CD4-positive, alpha-beta T cell treated with Interleukin-6 at 100 ng/mL for 8 hours (primary cell): Measurements from ENCODE around the gene RFX3.
"Not testable (repeated sequence)": the region's sequence is repeated elsewhere in the genome, so short reads cannot be mapped to it uniquely, and the experiment has no call there.

Source experiments
- DNase-seq: peaks from one replicate; pipeline ENCODE4 v3.0.0-alpha.2; 2020; ENCODE audit warnings: mixed read lengths, low spot score

The RFX3 gene

DNA sequence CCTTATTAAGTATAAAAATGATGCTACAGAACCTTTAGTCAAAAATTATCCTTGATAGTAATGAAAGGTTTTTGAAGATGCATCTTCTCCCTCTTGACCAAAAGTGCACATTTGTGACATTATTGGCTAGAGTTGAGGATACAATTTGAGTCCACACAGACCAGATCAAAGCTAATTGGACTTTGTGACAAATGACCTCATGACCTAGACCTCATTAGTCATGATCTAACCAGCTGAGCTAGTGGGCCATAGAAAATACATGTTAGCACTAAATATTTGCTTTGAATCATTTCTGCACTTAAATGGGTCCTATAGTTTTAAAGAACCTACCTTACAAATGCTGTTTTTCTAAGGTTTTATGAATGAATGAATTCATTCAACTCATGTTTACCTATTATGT, 182.1 kb downstream of the RFX3 start:
- DNase-seq: no peak

DNA sequence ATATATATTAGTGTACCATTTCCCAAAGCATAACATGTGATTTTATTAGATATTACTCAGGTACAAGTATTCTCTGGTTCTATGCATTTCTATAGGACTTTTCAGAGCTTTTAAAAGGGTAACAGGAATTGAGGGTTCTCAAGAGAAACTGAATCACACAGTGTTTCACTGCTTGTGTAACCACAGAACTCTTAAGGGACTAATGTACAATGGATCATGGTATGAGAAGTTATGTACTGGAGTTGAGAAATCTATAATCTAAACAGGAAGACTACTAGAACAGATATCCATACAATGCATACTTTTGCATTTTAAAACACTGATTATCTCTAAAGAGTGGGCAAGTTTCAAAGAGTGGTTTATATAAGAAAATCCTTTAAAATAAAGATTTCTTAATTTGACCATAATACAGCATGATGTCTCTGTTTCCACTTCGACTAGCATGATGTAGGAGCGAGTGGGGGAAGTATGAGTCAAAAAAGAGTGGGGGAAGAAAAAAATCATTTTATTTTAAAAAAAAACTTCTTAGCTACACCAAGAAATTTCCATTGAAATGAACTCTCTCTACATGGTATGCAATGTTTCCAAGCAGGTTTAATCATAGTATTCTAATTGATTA, 183.5 kb downstream of the RFX3 start:
- DNase-seq: no peak

DNA sequence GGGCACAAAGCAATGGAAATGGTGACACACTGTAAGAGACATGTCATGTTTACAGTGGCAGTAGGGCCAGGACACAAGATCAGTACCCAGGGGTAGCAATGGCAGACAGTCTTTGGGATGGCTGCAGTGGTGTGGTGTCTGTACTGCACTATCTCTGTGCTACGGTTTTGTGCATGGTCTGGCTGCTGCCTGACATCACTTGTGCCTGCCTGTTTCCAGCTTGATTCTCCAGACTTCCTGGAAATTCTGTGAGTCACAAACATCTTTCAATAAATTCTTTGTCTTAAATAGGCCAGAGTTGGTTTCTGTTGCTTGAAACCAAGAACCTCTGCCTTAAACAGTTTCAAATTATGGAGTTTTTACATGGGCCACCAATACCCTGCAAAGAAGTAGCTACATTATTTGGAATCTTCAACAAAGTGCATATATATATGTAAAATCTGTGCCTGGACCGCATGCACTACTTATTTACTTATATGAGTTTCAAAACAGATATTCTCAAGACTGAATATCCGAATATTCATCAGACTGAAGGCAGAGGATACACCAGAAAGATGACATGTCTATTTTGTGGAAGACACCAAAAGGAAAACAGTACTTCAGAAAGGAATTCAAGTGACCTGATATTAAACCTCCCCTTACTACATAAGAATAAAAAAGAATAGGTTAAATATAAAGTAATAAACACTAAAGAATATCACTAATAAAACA, 188.1 kb downstream of the RFX3 start:
- DNase-seq: no peak

DNA sequence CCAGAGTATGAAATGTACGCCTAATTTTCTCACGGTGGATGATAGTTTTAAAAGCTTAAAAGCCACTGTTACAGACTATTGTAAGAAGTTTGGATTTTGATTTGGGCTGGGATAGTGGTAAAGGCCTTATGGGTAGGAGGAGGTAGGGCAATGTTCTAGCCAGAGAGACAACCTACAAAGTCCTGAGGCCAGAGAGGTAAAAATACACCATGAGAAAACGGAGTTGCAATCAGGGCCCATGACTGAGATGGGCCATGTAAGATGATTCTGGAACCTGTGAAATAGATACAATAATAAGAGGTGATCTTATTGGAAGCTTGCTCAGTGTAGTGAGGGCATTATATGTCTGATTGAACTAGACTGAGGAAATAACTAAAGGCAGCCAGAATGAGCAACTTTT, 188.8 kb downstream of the RFX3 start:
- DNase-seq: no peak

DNA sequence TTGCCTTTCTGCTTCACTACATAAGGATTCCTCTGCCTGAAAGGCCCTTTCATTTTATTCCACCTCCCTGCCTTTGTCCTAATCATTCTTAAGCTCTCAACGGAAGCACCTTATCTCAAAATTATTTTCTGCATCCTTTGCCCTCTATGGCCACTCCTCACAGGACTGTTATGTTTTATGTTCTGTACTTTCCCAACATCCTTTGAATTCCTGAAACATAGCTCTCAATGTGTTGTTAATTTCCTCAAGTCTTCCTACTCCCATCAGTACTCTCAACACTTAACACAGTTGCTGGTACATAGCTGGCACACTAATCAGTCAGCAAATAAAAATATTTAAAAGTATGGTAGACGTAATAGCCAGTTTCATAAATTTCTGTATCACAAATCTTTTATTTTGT, 193.0 kb downstream of the RFX3 start:
- no peak for DNase-seq

DNA sequence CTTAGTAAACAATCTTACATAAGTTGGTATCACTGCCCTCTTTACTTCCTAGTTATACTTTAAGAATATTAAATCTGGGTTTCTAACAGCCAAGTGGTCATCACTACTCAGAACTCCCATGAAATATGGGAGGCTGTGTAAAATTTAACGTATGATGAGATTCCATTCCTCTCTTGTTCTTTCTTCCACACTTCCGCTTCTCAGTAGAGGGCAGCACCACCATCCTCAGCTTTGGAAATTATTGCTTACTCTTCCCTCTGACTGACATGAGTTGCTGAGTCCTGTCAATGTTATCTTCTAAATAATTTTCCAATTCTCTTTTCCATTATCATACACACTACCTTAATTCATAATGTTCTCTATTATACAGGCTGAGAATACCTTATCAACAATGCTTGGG, 194.0 kb downstream of the RFX3 start:
- no peak for DNase-seq

DNA sequence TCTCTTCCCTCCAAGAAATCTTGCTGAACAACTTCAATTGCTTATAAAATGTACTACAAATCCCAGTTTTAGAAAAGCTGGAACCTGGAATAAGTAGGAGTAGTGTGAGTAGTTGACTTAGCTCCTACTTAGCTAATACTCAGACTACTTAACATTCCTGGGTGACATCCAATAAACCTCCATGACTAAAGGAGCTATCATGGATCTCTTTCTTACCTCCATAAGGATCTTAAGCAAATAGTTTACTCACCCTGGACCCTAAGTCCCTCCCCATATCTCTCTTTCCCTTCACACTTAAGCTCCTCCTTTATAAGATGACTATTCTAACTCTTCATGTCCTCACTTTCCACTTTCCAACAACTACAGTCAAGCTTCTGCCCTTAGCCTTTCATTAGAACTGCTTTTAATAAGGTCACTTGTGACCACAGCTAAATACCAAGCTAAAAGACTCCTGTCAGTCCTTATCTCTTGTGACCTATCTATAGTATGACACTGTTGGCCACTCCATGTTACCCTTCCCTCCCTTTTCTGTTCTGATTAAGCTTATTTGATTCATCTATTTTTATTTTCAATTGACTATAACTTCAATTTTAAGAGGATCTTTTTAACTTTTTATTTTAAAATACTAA, 194.9 kb downstream of the RFX3 start:
- no peak for DNase-seq

DNA sequence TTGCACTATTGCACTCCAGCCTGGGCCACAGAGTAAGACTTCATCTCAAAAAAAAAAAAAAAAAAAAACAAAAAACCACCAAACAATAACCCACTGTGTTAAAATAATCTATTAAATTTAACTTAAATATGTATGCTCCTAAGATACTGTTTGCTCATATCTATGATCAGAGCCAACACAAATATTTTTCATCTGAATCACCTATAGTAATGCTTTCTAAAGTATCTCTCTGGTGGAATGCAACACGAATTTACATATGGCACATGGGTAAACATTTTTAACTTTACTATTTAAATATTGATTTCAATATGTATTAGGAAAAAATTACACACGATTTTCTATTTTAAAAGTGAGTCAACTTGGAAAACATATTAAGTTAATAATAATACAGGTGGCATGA, 196.4 kb downstream of the RFX3 start:
- DNase-seq: no peak

DNA sequence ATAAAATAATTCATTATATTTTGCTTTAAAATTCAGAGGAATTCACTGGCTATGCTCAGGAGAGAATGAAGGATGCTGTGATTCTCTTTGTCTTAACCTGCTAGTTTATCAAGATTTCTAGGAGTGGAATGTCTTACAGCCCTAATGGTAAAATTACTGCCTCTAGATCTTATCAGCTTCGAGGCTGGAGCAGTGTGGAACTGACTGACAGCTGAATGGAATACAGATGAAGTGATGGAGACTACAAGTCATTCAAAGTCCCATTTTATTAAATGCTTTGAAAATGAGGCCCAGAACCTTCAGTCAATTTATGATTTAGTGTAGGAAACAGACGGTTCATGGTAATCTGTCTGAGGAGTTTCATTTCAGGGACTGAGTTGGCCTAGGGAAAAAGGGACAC, 202.1 kb downstream of the RFX3 start:
- no peak for DNase-seq

DNA sequence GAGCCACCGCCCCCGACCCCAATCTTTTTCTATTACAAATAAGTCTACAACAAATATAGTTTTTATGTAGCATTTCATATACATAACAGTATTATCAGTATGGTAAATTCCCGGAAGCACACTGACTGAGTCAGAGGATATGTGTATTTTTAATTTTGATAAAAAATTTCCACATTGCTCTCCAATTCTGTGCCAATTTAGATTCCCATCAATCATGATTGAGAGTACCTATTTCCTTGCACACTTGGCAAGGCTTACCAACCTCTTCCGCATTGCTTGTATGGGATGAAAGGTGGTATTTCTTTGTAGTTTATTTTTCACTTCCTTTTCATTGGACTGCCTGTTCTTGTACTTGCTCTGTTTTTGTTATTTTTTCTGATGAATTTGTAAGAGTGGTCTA, 204.6 kb downstream of the RFX3 start:
- no peak for DNase-seq

DNA sequence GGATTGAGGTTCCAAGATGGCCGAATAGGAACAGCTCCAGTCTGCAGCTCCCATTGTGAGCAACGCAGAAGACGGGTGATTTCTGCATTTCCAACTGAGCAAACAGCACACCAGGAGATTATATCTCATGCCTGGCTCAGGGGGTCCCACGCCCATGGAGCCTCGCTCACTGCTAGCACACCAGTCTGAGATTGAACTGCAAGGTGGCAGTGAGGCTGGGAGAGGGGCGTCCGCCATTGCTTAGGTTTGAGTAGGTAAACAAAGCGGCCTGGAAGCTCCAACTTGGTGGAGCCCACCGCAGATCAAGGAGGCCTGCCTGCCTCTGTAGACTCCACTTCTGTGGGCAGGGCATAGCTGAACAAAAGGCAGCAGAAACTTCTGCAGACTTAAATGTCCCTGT, 213.2 kb downstream of the RFX3 start:
- DNase-seq: not testable (repeated sequence)

DNA sequence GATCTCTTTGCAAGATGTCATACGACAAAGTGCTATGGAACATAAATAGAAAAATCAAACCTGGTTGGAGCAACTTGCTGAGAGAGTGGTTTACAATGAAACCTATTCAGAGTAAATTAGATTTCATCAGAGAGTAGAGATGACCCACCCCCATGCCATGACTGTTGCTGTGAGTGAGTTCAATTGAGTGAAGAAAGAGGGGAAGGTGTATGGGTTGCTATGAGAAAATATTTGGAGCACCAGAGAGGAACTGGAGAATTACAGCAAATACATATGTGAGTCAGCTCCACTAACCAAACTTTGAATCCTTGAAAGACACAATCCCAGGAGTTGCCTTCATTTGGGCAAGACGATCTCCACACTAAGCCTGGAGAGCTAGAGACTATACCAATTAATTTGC, 217.2 kb downstream of the RFX3 start:
- no peak for DNase-seq

DNA sequence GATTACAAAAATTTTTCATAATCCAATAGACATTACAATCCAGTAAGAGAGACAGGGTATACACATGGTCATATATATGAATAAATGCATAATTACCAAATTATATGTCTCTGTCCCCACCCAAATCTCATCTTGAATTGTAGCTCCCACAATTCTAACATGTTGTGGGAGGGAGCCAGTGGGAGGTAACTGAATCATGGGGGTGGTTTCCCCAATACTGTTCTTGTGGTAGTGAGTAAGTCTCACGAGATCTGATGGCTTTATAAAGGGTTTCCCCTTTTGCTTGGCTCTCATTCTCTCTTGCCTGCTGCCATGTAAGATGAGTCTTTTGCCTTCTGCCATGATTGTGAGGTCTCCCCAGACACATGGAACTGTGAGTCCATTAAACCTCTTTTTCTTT, 221.4 kb downstream of the RFX3 start:
- not testable (repeated sequence) for DNase-seq

DNA sequence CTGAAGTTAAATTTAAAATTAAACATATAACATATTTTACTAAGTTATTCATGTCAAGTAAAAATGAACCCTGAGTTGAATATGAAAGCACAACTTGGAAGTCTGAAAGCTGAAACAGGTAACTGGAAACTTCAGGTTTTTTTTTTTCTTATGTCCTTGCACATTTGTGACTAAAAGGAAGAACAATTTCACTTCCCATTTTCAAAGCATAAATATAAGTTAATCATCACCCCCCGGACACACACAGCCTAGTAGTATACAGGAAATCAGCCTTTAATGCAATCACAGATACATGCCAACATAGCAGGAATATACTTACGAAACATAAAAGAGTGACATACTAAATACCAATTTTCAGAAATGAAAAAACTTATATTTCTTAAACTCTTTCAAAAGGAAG, 225.9 kb downstream of the RFX3 start:
- DNase-seq: no peak

DNA sequence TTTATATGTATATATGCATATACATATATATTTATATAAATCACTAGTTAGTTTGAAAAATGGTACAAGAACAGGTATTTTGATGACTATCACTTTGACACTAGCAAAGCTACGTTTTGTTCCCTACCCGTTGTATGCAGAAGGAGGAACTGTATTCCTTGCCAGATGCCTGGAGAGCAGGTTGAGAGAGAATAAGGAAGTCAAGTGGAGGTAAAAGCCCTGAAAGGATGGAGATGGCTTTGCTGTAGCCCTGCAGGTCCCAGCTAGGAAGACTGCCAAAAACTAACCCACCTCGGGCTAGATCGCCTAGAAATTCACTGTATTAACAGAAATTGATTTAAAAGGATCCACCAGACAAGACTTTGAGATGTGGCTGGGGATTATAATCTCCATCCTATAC, 229.3 kb downstream of the RFX3 start:
- DNase-seq: no peak

DNA sequence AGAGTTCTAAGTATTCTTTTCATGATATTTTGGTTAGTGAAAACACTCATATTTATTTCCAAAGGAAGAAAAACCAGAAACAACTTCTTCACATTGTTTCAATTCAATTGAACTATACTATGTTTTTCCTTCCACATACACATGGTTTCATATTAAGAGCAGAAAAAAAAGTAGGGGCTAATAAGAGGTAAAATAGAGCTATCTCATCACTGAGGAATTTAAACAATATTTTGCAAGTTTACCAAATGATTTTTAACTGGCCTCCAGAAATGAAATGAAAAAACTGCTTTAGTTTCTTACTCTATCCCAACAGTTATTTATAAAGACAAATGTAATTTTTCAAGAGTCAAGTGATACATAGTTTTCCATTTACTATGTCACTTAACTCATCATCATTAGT, 233.5 kb downstream of the RFX3 start:
- DNase-seq: no peak

DNA sequence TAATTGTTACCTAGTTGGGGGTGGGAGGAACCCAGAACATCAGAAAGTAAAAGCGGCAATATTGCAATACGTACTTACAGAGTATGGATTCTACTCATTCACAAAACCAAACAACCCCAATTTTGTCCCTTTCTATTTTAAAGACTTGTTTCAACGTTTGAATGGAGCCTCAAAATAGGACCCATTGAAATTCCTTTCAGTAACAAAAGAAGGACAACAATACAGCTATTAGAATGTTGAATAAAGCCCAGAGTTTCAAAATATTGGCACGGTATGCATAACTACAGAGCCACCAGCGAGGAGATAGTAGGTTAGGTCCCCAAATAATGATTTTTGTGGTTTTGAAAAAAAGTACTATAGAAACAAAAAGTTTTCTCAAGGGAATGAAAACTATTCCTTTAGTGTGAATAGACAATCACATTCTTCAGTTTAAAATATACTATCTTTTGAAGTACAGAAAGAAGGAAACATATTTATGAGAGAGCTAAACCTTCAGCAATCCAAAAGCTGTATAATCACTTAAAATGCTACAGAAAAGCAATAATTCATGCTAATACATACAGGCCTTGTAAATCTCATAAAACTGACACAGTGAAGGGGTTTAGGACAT, 235.5 kb downstream of the RFX3 start:
- no peak for DNase-seq

DNA sequence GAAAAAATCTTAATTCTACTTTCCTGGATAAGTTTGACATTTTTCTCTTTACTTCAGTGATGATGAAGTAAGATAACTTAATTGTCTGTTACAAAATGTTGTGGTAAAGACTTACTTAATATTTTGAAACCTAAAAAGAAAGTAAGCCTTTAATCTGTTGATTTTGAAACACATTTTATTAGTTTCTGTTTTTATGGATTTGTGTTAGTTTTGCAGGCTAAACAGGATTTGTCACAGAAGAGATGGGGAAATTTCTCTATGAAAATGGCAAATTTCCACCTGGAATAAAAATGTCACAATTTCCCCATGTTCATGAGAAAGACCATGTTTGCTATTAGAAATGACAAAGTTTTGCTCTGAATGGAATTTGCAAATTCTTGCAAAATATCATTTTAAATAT, 237.1 kb downstream of the RFX3 start:
- DNase-seq: no peak

DNA sequence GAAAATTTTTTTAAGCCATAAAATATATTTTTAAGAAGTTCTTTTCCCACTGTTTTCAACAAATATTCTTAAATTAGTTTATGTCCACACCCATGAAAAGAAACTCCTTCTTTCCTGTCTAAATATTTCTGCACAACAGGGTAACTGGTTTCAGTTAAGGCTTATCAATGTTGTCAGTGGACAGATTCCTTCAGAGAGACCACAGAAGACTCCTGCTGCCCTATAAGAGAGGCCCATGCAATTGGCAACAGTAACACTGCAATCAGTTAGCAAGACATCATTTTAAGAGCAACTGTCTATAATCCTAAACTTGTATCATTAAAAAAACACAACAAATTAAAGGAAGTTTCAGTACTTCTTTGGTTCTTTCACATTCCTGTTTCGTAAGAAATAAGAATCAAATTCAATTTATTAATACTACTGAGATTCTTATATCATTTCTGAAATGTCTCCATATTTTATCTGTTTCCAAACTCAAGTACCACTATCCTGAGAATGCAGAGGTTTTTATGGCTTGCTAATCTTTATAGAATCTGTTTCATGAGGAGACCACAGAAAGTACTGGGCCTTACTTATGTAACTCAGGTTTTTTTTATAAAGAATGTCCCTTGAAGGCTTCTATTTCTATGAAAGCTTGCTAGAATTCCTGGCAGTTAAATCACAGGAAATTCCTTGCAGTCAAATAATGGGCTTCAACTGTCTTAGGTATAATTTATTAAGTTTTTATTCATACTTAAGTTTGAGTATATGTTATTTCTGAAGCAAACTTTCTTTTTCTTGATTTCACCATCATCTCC, 240.2 kb downstream of the RFX3 start:
- DNase-seq: no peak

DNA sequence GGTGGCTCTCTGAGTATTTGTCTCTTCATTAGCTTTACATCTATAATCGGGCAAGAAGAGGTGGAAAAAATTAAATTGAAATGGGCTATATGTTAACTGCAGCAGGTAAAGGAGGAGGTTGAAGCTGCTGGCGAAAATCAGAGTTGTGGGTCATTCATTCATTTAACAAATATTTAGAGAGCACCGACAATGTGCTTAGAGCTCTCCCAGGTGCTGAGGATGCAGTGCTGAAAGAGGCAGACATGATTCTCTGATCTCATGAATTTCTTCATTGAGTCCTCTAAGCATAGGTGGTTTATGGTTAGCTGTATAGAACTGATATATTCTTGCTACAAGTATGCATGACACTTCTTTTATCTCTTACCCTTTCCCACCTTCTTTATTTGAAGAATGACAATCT, 243.4 kb downstream of the RFX3 start:
- no peak for DNase-seq

DNA sequence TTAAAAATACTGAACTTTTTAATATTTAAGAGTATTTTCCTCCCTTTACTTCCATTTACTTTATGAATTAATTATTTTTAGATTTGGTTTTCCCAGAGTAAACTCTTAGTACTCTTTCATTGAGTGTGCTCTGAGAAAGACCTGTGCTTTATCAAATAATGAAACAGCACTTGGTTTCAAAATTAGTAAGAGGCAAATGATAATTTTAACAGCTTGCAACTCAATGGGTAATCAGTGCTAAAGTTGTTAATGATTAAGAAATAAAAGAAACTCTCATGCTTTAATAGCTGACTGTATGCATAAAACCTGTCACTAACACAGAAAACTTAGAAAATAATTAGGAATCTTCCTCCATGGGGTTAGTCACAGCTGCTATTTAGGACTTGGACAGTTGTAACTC, 244.4 kb downstream of the RFX3 start:
- DNase-seq: no peak

DNA sequence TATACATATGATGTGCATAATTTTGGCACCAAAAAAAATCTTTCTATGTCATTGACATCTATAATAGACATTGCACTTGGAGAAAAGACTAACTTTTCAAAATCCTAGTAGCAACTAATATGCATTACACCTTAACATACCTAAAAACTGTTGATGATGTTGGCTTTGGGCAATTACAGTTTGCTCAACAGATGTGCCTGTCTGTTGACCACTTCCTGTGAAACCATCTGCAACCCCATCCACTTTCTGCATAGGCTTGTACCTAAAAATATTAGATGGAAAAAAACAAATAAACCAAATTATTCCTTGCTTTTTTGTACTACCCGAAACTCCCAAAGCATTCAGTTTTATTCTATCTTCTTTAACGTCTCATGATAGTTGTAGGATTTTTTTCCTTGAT, 248.6 kb downstream of the RFX3 start:
- DNase-seq: no peak

DNA sequence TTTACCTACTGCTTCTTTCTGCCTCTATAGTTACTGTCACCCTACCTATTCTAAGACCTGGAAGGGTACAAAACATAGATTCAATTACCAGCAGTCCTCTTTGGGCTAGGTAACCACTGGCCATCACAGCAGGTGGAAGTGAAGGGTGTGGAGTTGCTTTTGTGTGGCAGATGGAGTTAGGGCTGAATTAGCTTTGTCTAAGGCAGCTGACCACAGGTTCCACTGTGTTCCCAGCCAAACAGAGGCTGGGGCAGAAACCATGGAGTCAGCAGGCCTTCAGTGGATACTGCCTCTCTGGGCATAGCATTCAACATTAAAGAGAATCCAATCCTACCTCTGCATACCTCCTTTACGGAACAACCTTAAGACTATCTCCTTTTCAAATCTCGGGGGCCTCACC, 254.2 kb downstream of the RFX3 start:
- DNase-seq: no peak
